ENCODE results near the gene LCE7A.

Gene LCE7A

DNA sequence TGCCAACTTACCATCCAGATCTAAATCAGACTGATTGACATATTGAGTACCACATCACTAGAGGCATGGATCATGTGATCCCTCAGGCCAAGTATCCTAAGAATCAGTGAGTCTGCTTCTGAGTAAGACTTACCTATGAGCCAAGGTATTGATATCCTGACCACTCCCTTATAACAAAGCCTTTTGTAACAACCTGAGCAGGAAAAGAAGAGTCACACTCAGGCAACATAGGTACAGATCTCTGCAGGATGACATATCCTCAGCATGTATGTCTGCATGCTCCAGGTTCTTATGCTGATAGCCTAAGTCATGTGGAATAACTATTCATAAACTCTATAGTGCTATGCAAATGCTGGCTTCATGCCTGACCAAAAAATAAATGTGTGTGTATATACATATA, 34.8 kb upstream of the LCE7A start:
- TF ChIP-seq, protein P1, sequence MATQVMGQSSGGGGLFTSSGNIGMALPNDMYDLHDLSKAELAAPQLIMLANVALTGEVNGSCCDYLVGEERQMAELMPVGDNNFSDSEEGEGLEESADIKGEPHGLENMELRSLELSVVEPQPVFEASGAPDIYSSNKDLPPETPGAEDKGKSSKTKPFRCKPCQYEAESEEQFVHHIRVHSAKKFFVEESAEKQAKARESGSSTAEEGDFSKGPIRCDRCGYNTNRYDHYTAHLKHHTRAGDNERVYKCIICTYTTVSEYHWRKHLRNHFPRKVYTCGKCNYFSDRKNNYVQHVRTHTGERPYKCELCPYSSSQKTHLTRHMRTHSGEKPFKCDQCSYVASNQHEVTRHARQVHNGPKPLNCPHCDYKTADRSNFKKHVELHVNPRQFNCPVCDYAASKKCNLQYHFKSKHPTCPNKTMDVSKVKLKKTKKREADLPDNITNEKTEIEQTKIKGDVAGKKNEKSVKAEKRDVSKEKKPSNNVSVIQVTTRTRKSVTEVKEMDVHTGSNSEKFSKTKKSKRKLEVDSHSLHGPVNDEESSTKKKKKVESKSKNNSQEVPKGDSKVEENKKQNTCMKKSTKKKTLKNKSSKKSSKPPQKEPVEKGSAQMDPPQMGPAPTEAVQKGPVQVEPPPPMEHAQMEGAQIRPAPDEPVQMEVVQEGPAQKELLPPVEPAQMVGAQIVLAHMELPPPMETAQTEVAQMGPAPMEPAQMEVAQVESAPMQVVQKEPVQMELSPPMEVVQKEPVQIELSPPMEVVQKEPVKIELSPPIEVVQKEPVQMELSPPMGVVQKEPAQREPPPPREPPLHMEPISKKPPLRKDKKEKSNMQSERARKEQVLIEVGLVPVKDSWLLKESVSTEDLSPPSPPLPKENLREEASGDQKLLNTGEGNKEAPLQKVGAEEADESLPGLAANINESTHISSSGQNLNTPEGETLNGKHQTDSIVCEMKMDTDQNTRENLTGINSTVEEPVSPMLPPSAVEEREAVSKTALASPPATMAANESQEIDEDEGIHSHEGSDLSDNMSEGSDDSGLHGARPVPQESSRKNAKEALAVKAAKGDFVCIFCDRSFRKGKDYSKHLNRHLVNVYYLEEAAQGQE (IDR thresholded peaks at IDR 0.05; ENCODE audit: insufficient read depth in 1 of 2, low read depth in 2 of 2, low read length in 2 of 2) = no peak
- TF ChIP-seq SIN3A (IDR thresholded peaks at IDR 0.05; ENCODE audit: borderline replicate concordance, insufficient read depth, low read length) = no peak
- no peak for TF ChIP-seq FOXP2 (optimal IDR thresholded peaks at IDR 0.05; ENCODE audit: borderline replicate concordance, extremely low read depth, extremely low read length, insufficient read depth)
- no peak for TF ChIP-seq POLR2AphosphoS5 (IDR thresholded peaks at IDR 0.05; ENCODE audit: low read depth, low read length)
- TF ChIP-seq TAF1 (IDR thresholded peaks at IDR 0.05; ENCODE audit: borderline replicate concordance, insufficient read depth, low read length) = no peak

DNA sequence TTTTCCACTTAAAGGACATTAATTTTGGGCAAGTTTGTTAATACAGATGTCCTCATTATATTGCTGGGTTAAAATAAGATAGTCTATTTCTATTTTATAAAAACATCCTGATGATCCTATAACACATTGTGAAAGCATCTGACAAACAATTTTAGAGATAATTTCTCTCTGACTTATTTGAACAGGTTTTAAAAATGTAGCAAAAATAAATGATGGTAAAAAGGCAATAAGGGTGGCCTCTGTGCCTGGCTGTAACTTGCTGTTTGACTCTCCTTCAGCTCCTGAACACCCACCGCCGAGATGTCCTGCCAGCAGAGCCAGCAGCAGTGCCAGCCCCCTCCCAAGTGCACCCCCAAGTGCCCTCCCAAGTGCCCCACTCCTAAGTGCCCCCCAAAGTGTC, 32.6 kb upstream of the LCE7A start, which contains the start of gene LCE1A:
TSS of gene LCE1A (plus strand) at position 301 of the 400 bp plus-strand sequence. CDS start at position 301, 0 bp downstream.
- TF ChIP-seq SIN3A (IDR thresholded peaks at IDR 0.05; ENCODE audit: borderline replicate concordance, insufficient read depth, low read length) (no peak), TAF1 (IDR thresholded peaks at IDR 0.05; ENCODE audit: borderline replicate concordance, insufficient read depth, low read length) (no peak), FOXP2 (optimal IDR thresholded peaks at IDR 0.05; ENCODE audit: borderline replicate concordance, extremely low read depth, extremely low read length, insufficient read depth) (no peak), POLR2AphosphoS5 (IDR thresholded peaks at IDR 0.05; ENCODE audit: low read depth, low read length) (no peak)
- TF ChIP-seq, protein P1 (IDR thresholded peaks at IDR 0.05; ENCODE audit: insufficient read depth in 1 of 2, low read depth in 2 of 2, low read length in 2 of 2) = no peak

DNA sequence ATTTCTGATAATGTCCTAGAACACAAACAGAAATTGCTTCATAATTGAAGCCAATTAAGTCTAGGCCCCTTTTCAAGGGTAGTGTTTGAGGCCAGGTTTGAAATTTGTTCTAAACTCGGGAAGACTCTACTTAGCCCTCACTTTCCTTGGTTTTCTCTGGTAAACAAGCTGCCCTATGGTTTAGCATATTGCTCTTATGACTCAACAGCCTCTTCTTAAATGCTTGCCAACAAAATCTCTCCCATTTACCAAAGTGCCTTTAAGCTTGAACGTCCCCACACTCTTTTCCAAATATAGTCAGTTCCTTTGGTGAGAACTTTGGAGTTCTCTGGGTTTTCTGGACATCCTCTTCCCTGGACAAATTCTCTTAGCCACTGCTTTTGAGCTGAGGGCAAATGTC, 22.9 kb upstream of the LCE7A start:
- TF ChIP-seq SIN3A (IDR thresholded peaks at IDR 0.05; ENCODE audit: borderline replicate concordance, insufficient read depth, low read length) = no peak
- no peak for TF ChIP-seq FOXP2 (optimal IDR thresholded peaks at IDR 0.05; ENCODE audit: borderline replicate concordance, extremely low read depth, extremely low read length, insufficient read depth)
- TF ChIP-seq, protein P1 (IDR thresholded peaks at IDR 0.05; ENCODE audit: insufficient read depth in 1 of 2, low read depth in 2 of 2, low read length in 2 of 2) = no peak
- no peak for TF ChIP-seq TAF1 (IDR thresholded peaks at IDR 0.05; ENCODE audit: borderline replicate concordance, insufficient read depth, low read length)
- TF ChIP-seq POLR2AphosphoS5 (IDR thresholded peaks at IDR 0.05; ENCODE audit: low read depth, low read length) = no peak

DNA sequence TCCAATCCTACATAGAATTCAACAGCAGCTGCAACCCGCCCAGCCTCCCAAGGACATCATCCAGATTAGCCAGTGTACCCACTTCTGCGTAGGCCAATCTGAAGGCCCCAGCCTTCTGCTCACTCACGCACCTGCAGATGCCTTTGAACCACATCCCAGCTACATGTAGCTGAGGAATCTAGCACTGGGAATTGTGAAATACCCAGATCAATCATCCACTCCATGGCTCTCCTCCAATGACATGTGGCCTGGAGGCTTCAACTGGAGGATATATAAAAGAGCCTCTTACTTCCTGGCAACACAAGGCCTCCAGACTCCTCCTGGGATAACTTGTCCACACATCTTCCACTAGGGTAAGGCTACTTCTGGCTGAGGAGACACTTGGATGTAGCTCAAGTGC, 17.2 kb upstream of the LCE7A start, which contains the start of gene LCE6A:
TSS of gene LCE6A (plus strand) at position 301 of the 400 bp plus-strand sequence. CDS start 665 bp downstream, outside the sequence.
- no peak for TF ChIP-seq FOXP2 (optimal IDR thresholded peaks at IDR 0.05; ENCODE audit: borderline replicate concordance, extremely low read depth, extremely low read length, insufficient read depth)
- TF ChIP-seq TAF1 (IDR thresholded peaks at IDR 0.05; ENCODE audit: borderline replicate concordance, insufficient read depth, low read length) = no peak
- TF ChIP-seq, protein P1 (IDR thresholded peaks at IDR 0.05; ENCODE audit: insufficient read depth in 1 of 2, low read depth in 2 of 2, low read length in 2 of 2) = no peak
- TF ChIP-seq SIN3A (IDR thresholded peaks at IDR 0.05; ENCODE audit: borderline replicate concordance, insufficient read depth, low read length) = no peak
- TF ChIP-seq POLR2AphosphoS5 (IDR thresholded peaks at IDR 0.05; ENCODE audit: low read depth, low read length) = no peak
